ENCODE results near the gene LGI2.

Gene LGI2

GRCh38 chr4:24963277-24963676 lies 67.5 kb downstream of the LGI2 start:
- DNase-seq (ENCODE audit: low read depth), result no peak

GRCh38 chr4:24957886-24958285 lies 72.9 kb downstream of the LGI2 start:
- DNase-seq (ENCODE audit: low read depth), result no peak

GRCh38 chr4:24956763-24957162 lies 74.0 kb downstream of the LGI2 start:
- DNase-seq (ENCODE audit: low read depth), result no peak

GRCh38 chr4:24956091-24956490 lies 74.7 kb downstream of the LGI2 start:
- no peak for DNase-seq (ENCODE audit: low read depth)

GRCh38 chr4:24952667-24953066 lies 78.1 kb downstream of the LGI2 start:
- DNase-seq (ENCODE audit: low read depth), result no peak

GRCh38 chr4:24949970-24950369 lies 80.8 kb downstream of the LGI2 start:
- no peak for DNase-seq (ENCODE audit: low read depth)
